NB4 (cell line): ENCODE measurements around the gene STRIP1.

Source experiments
- CTCF ChIP-seq: IDR thresholded peaks from one replicate; pipeline ENCODE4 v1.5.1; 2012; ENCODE audit warnings: low read depth, low read length
- MAX ChIP-seq: IDR thresholded peaks from 2 replicates; pipeline ENCODE4 v1.6.1; 2011; ENCODE audit warnings: low read depth, low read length
- POLR2A ChIP-seq: IDR thresholded peaks from 2 replicates; pipeline ENCODE4 v1.6.1; 2011; ENCODE audit warnings: mild to moderate bottlenecking; ENCODE audit not compliant: insufficient read length; ENCODE audit errors: extremely low read depth

GRCh38 chr1:110094931-110095654, 60.7 kb downstream of the STRIP1 start:
- TF ChIP-seq CTCF (no peak), POLR2A (no peak), MAX (no peak)
